Measurements from ENCODE around the gene AIFM1. TPM values are rescaled to one million over a fixed set of nuclear protein-coding genes. Genes with fewer than 3 reads are reported as not detected.

The AIFM1 gene
- total RNA-seq, 4 donors from 2014 or later = 7.7 to 21.2 (median 19.1) TPM

DNA sequence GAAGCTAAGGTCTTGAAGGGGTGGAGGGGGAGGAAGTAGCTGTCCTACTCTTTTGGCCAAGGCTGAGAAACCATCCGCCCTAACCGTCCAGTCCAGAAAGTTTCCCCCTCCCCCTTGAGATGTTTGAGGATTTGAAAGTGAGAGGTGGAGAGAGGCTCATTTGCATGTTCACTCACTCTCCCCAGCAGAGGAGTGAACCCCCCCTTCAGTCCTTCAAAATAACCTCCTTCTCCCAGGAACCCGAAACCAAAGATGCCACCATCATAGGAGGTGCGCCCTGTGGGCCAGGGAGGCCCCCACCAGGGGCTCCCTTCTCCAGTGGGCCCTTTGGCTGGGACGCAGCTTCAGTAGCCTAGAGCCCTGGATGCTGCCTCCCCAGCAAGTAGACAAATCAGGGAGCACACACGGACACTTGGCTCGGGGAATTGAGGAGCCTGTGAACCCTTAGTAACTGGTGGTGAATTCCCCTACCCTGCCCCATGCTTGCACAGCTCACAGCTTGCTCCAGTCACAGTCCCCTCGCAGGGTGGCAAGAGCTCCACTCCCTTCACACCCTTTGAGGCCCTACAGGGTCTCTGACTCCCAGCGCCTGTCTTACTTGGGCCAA lies 80.9 kb downstream of the AIFM1 start:
- no peak for TF ChIP-seq POLR2A (IDR thresholded peaks at IDR 0.05)
- TF ChIP-seq, protein P1, sequence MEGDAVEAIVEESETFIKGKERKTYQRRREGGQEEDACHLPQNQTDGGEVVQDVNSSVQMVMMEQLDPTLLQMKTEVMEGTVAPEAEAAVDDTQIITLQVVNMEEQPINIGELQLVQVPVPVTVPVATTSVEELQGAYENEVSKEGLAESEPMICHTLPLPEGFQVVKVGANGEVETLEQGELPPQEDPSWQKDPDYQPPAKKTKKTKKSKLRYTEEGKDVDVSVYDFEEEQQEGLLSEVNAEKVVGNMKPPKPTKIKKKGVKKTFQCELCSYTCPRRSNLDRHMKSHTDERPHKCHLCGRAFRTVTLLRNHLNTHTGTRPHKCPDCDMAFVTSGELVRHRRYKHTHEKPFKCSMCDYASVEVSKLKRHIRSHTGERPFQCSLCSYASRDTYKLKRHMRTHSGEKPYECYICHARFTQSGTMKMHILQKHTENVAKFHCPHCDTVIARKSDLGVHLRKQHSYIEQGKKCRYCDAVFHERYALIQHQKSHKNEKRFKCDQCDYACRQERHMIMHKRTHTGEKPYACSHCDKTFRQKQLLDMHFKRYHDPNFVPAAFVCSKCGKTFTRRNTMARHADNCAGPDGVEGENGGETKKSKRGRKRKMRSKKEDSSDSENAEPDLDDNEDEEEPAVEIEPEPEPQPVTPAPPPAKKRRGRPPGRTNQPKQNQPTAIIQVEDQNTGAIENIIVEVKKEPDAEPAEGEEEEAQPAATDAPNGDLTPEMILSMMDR (IDR thresholded peaks at IDR 0.05) = no peak
- Histone ChIP-seq H3K4me1 (no peaks in the 10 kb centered on the region), H3K9me3 (no peaks in the 10 kb centered on the region), H3K36me3 (no peaks in the 10 kb centered on the region), H3K27ac (peak overlapping the region in 1 of 2 donors; percentile 49), H3K27me3 (no peaks in the 10 kb centered on the region), H3K4me3 (no peak overlapping the region)
- intact Hi-C loops (cut with DNase I; ENCODE audit: low total_unique reads) = loop anchor here (5.0 kb wide), 1 partner anchor 108 kb away; no protein-coding TSS in a partner anchor
- DNase-seq = no peak

DNA sequence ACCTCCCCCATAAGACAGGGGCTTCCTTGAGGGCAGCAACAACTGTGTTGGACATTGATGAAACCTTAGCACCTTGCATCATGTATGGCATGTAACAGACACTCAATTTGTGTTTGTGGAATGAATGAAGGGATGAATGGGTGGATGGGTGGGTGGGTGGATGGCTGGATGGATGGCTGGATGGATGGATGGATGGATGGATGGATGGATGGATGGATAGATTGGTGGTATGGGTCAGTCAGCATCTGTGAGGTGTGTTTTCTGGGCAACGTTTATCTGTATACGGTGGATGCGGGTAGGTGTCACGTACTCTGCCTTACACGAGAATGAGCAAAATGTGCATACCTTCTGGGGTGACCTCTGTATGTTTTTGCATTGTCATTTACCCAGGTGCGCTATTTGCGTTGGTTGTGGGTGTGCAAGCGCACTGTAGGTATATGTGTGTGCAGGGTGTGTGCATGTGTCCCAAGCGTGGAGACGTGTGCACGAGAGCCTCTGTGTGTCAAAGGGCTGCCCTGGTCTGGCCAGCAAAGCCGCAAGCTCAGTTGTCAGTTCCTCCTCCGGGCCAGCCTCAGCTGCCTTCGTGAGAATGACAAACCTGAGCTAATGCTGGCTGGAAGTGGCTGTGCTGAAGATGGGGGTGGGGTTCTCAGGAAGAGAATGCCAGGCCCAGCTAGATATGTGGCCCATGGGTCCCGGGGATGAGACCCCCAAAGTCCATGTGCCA lies 81.8 kb downstream of the AIFM1 start:
- H3K4me1 ChIP-seq = no peaks in the 10 kb centered on the region
- no peak overlapping the region for H3K27ac ChIP-seq
- DNase-seq = no peak
- H3K9me3 ChIP-seq = no peaks in the 10 kb centered on the region
- H3K27me3 ChIP-seq = no peaks in the 10 kb centered on the region
- no peaks in the 10 kb centered on the region for H3K36me3 ChIP-seq
- TF ChIP-seq, protein P1 (IDR thresholded peaks at IDR 0.05) = no peak
- no peak for TF ChIP-seq POLR2A (IDR thresholded peaks at IDR 0.05)
- intact Hi-C loops (cut with DNase I; ENCODE audit: low total_unique reads) = loop anchor here (5.0 kb wide), 1 partner anchor 108 kb away; no protein-coding TSS in a partner anchor
- no peak overlapping the region for H3K4me3 ChIP-seq

DNA sequence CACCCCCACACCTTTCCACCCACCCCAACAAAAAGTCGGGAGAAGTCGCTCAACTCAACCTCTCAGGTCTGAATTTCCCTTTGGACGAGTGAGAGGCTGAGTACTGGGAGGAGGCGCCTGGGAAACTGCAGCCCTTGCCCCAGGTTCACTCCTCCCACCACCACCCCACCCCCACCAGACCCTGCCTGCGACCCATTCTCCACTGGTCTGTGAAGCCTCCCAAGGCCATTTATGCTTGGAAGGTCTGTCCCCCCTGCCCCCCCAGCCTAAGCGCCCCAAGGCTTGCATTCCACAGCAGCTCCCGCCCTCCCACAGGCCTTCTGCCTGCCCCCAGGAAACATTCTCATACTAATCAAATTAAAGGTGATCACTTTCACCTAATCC lies 82.5 kb downstream of the AIFM1 start:
- H3K4me1 ChIP-seq = no peaks in the 10 kb centered on the region
- no peaks in the 10 kb centered on the region for H3K9me3 ChIP-seq
- H3K27ac ChIP-seq = peak overlapping the region; percentile 70 to 71
- no peak for DNase-seq
- H3K4me3 ChIP-seq = no peak overlapping the region
- intact Hi-C loops (cut with DNase I; ENCODE audit: low total_unique reads) = loop anchor here (5.0 kb wide), 1 partner anchor 109 kb away; no protein-coding TSS in a partner anchor
- H3K27me3 ChIP-seq = no peaks in the 10 kb centered on the region
- H3K36me3 ChIP-seq = no peaks in the 10 kb centered on the region
- TF ChIP-seq, protein P1 (IDR thresholded peaks at IDR 0.05) = no peak
- no peak for TF ChIP-seq POLR2A (IDR thresholded peaks at IDR 0.05)

DNA sequence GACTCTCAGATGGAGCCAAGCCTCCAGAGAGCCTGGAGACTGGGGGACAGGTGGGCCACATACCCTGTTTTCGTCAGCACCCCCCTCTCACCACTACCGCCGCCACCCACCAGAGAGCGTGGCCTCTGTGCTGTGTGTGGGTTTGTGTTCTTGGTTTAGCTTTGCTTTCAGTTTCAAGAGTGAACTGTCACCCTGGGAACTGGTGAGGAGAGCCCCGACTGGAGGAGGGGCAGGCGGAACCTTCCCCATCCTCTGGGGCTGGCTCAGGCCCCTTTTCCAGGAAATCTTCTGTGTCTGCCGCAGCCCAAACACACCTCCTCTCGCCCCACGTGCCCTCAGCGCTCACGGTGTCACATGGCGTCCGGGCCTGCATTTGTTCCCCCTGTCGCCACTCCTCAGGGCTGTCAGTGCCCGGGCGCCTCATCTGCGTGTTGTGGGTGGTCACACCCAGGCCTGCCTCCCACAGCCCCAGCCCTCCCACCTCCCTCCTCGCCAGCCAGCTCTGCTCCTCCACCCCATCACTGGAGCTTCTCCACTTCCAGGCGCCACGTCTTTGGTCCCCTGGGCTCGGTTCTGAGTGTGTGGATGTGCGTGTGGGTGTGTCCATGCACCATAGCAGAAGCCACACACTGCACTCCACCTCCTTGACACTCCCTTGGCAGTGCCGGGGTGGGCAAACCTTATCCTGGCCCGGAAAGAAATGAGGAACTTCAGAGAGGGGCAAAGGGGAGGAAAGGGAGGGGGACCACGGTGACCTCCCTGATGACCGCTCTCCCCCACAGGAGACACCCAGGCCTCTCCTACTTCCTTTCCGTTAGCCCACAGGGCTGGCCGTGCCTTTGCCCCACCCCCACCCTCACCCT lies 83.2 kb downstream of the AIFM1 start:
- H3K4me3 ChIP-seq = no peak overlapping the region

More for the DNA sequence above, 83.2 kb downstream of the AIFM1 start:
- H3K4me1 ChIP-seq = no peaks in the 10 kb centered on the region
- TF ChIP-seq, protein P1 (IDR thresholded peaks at IDR 0.05) = peak in 3 of 4 experiments; percentile 5 to 20 (median 6)
- TF ChIP-seq POLR2A (IDR thresholded peaks at IDR 0.05) = no peak
- peak; percentile 33 to 41 for DNase-seq
- H3K27me3 ChIP-seq = no peaks in the 10 kb centered on the region
- no peaks in the 10 kb centered on the region for H3K9me3 ChIP-seq
- H3K36me3 ChIP-seq = no peaks in the 10 kb centered on the region
- intact Hi-C loops (cut with DNase I; ENCODE audit: low total_unique reads) = loop anchor here (5.0 kb wide), 1 partner anchor 110 kb away; no protein-coding TSS in a partner anchor
- peak overlapping the region; percentile 70 to 71 for H3K27ac ChIP-seq

Measured in uterus (tissue), 4 donors.